Peyer's patch (tissue), 4 donors: ENCODE measurements around the gene TMC1.

Experiments used
- POLR2A ChIP-seq, 2 donors: fragments of 450-650 bp; IDR thresholded peaks; one replicate each; pipeline ENCODE4 v1.5.1; 2017; ENCODE audit warnings: antibody characterized with exemption in 2 of 2, mild to moderate bottlenecking in 2 of 2, moderate library complexity in 2 of 2
- TF ChIP-seq, protein P1 (sequence below), 6 experiments: fragments of 450-650 bp in 4 of 6; fragments of 200-600 bp in 2 of 6; sonication (generic) in 1 of 6; IDR thresholded peaks; one replicate each; pipeline ENCODE4 v1.5.1; 2017 to 2019; ENCODE audit warnings: antibody characterized with exemption in 6 of 6, mild to moderate bottlenecking in 3 of 6, moderate library complexity in 1 of 6

DNA sequence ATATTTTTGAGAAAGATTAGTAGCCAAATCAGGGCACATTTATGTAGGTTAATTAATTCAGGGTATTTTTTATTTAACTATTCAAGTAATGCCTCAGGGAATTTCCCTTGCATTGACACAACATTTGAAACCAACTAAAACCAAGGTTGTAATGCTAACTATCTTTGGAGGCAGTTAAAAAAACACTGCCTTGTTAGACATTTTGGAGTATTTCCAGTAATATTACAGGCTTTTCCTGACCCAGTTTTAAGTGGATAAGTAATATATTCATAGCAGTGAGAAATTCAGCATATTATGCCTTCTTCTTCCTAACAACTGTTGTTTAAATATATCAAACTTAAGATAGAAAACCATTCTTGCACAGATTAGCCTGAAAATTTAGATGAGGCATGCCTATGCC, 175.1 kb downstream of the TMC1 start:
- TF ChIP-seq, protein P1, sequence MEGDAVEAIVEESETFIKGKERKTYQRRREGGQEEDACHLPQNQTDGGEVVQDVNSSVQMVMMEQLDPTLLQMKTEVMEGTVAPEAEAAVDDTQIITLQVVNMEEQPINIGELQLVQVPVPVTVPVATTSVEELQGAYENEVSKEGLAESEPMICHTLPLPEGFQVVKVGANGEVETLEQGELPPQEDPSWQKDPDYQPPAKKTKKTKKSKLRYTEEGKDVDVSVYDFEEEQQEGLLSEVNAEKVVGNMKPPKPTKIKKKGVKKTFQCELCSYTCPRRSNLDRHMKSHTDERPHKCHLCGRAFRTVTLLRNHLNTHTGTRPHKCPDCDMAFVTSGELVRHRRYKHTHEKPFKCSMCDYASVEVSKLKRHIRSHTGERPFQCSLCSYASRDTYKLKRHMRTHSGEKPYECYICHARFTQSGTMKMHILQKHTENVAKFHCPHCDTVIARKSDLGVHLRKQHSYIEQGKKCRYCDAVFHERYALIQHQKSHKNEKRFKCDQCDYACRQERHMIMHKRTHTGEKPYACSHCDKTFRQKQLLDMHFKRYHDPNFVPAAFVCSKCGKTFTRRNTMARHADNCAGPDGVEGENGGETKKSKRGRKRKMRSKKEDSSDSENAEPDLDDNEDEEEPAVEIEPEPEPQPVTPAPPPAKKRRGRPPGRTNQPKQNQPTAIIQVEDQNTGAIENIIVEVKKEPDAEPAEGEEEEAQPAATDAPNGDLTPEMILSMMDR (IDR thresholded peaks at IDR 0.05), result no peak
- no peak for TF ChIP-seq POLR2A (IDR thresholded peaks at IDR 0.05)
